H1 (cell line): ENCODE measurements around the gene OAT. TPM values are rescaled to one million over a fixed set of nuclear protein-coding genes. Genes with fewer than 3 reads are reported as not detected.

Experiments used
- CTCF ChIA-PET: fragments of 300-600 bp; sonication (Branson Sonifier 250); formaldehyde crosslinking; loops from one replicate; lab custom pipeline; 2021; ENCODE audit not compliant: partially characterized antibody; lab: Charles Lee
- POLR2A ChIA-PET: fragments of 300-600 bp; sonication (Branson Sonifier 250); formaldehyde crosslinking; loops from one replicate; lab custom pipeline; 2021; ENCODE audit warnings: inconsistent platforms; ENCODE audit not compliant: partially characterized antibody; lab: Charles Lee
- DNase-seq, 2 experiments: peaks; one replicate each; pipeline versions ENCODE4 v3.0.0 to v3.0.0-alpha.2; 2010 to 2022; ENCODE audit warnings: low spot score in 2 of 2, low read depth in 1 of 2, mixed read lengths in 1 of 2
- FAIRE-seq: peaks from 2 replicates; lab custom pipeline; 2011; peaks lifted over from hg19 to GRCh38; lab: Jason Lieb, UNC
- H2AFZ ChIP-seq: 2 replicates; pipeline ENCODE4 v1.8.1; 2012; ENCODE audit warnings: low read length, inconsistent platforms
- H2AK5ac ChIP-seq: 2 replicates; pipeline ENCODE4 v1.6.1; 2013; ENCODE audit warnings: low read depth, low read length
- H2BK120ac ChIP-seq: replicated peaks from 2 replicates; pipeline ENCODE3; 2013; ENCODE audit warnings: low read depth, low read length, inconsistent platforms
- H2BK12ac ChIP-seq: 2 replicates; pipeline ENCODE4 v1.6.1; 2013; ENCODE audit warnings: low read depth, low read length
- H2BK15ac ChIP-seq: 2 replicates; pipeline ENCODE4 v1.6.1; 2013; ENCODE audit warnings: low read length
- H2BK20ac ChIP-seq: 2 replicates; pipeline ENCODE4 v1.6.1; 2013; ENCODE audit warnings: low read length
- H2BK5ac ChIP-seq: 2 replicates; pipeline ENCODE4 v1.6.1; 2013; ENCODE audit warnings: low read depth, low read length
- H3K14ac ChIP-seq: 2 replicates; pipeline ENCODE4 v1.6.1; 2013; ENCODE audit warnings: inconsistent platforms; ENCODE audit not compliant: insufficient read length
- H3K18ac ChIP-seq: 2 replicates; pipeline ENCODE4 v1.6.1; 2013; ENCODE audit warnings: low read length; ENCODE audit errors: extremely low read depth
- H3K23ac ChIP-seq: 2 replicates; pipeline ENCODE4 v1.6.1; 2013; ENCODE audit warnings: inconsistent platforms; ENCODE audit not compliant: insufficient read length
- H3K23me2 ChIP-seq: 2 replicates; pipeline ENCODE4 v1.6.1; 2013; ENCODE audit warnings: low read depth, low read length
- H3K27ac ChIP-seq: 2 replicates; pipeline ENCODE4 v1.6.1; 2011; ENCODE audit warnings: low read depth, low read length, inconsistent platforms
- H3K27me3 ChIP-seq, 4 experiments: replicated peaks in 1 of 4; 1 replicate in 1 of 4; 2 replicates in 3 of 4; pipeline versions ENCODE4 v1.6.1 to v1.8.1; 2011 to 2013; ENCODE audit warnings: low read length in 3 of 4, mild to moderate bottlenecking in 3 of 4, inconsistent platforms in 2 of 4, mixed read lengths in 2 of 4, moderate library complexity in 1 of 4; ENCODE audit not compliant: control insufficient read depth in 3 of 4, insufficient read depth in 3 of 4; ENCODE audit errors: extremely low read depth in 1 of 4
- H3K36me3 ChIP-seq, 4 experiments: 2 replicates each; pipeline versions ENCODE4 v1.6.1 to v1.8.1; 2011 to 2013; ENCODE audit warnings: mild to moderate bottlenecking in 4 of 4, low read length in 3 of 4, moderate library complexity in 2 of 4, control low read depth in 1 of 4, inconsistent platforms in 1 of 4; ENCODE audit not compliant: insufficient read depth in 4 of 4, control insufficient read depth in 2 of 4
- H3K4ac ChIP-seq: replicated peaks from 2 replicates; pipeline ENCODE3; 2013; ENCODE audit warnings: low read length, low read depth, mixed read lengths, inconsistent platforms; ENCODE audit not compliant: insufficient read length
- H3K4me1 ChIP-seq, 4 experiments: replicated peaks in 1 of 4; 1 replicate in 1 of 4; 2 replicates in 3 of 4; pipeline versions ENCODE4 v1.6.1 to v1.8.1; 2011 to 2013; ENCODE audit warnings: low read length in 3 of 4, inconsistent platforms in 2 of 4, mixed read lengths in 1 of 4; ENCODE audit not compliant: insufficient read depth in 4 of 4, control insufficient read depth in 3 of 4
- H3K4me2 ChIP-seq, 2 experiments: 2 replicates each; pipeline versions ENCODE4 v1.6.1 to v1.8.1; 2011 to 2013; ENCODE audit warnings: low read depth in 2 of 2, low read length in 2 of 2, control low read depth in 1 of 2, inconsistent platforms in 1 of 2, mild to moderate bottlenecking in 1 of 2; ENCODE audit not compliant: insufficient read depth in 1 of 2
- H3K4me3 ChIP-seq, 4 experiments: fragments of 200-600, 300-600 bp in 1 of 4; sonication (generic), shearing (Covaris generic), sonication (Bioruptor Twin) in 1 of 4; 2 replicates each; pipeline versions ENCODE4 v1.5.1 to v1.8.1; 2011 to 2016; ENCODE audit warnings: low read length in 4 of 4, low read depth in 3 of 4, control low read depth in 2 of 4, inconsistent platforms in 2 of 4, mild to moderate bottlenecking in 2 of 4, mixed read lengths in 1 of 4, moderate library complexity in 1 of 4; ENCODE audit not compliant: insufficient read depth in 2 of 4; ENCODE audit errors: extremely low read depth in 1 of 4
- H3K56ac ChIP-seq: replicated peaks from 2 replicates; pipeline ENCODE3; 2013; ENCODE audit warnings: low read depth, mild to moderate bottlenecking, mixed read lengths, low read length, inconsistent platforms; ENCODE audit not compliant: insufficient read length
- H3K79me1 ChIP-seq: 2 replicates; pipeline ENCODE4 v1.6.1; 2013; ENCODE audit warnings: low read depth, low read length, control low read depth
- H3K79me2 ChIP-seq, 2 experiments: 2 replicates each; pipeline versions ENCODE4 v1.6.1 to v1.8.1; 2012 to 2013; ENCODE audit warnings: low read length in 2 of 2, mild to moderate bottlenecking in 2 of 2, inconsistent platforms in 1 of 2; ENCODE audit not compliant: insufficient read depth in 2 of 2, control insufficient read depth in 1 of 2
- H3K9ac ChIP-seq, 4 experiments: replicated peaks in 1 of 4; 1 replicate in 1 of 4; 2 replicates in 3 of 4; pipeline versions ENCODE4 v1.6.1 to v1.8.1; 2011 to 2013; ENCODE audit warnings: low read depth in 3 of 4, low read length in 3 of 4, control low read depth in 2 of 4, mild to moderate bottlenecking in 2 of 4, moderate library complexity in 2 of 4, inconsistent platforms in 1 of 4; ENCODE audit errors: extremely low read depth in 1 of 4
- H3K9me3 ChIP-seq, 2 experiments: 2 replicates each; pipeline versions ENCODE4 v1.6.1 to v1.8.1; 2012 to 2013; ENCODE audit warnings: mild to moderate bottlenecking in 2 of 2, moderate library complexity in 2 of 2, control low read depth in 1 of 2, inconsistent platforms in 1 of 2, low read depth in 1 of 2, low read length in 1 of 2, mixed read lengths in 1 of 2; ENCODE audit not compliant: insufficient read depth in 2 of 2
- H4K20me1 ChIP-seq, 2 experiments: replicated peaks in 1 of 2; 2 replicates each; pipeline versions ENCODE3 to v1.8.1; 2011 to 2013; ENCODE audit warnings: inconsistent platforms in 2 of 2, low read length in 2 of 2, mild to moderate bottlenecking in 1 of 2; ENCODE audit not compliant: insufficient read depth in 2 of 2, control insufficient read depth in 1 of 2
- H4K5ac ChIP-seq: 2 replicates; pipeline ENCODE4 v1.6.1; 2013; ENCODE audit warnings: low read length, low read depth, mixed read lengths, inconsistent platforms; ENCODE audit not compliant: insufficient read length
- H4K8ac ChIP-seq: 2 replicates; pipeline ENCODE4 v1.8.0; 2013; ENCODE audit warnings: mild to moderate bottlenecking, moderate library complexity, low read length, inconsistent platforms; ENCODE audit not compliant: insufficient read depth; ENCODE audit errors: extremely low read depth
- H4K91ac ChIP-seq: replicated peaks from 2 replicates; pipeline ENCODE3; 2013; ENCODE audit warnings: low read length, mixed read lengths, inconsistent platforms; ENCODE audit not compliant: insufficient read length
- ATF2 ChIP-seq: IDR thresholded peaks from 2 replicates; pipeline ENCODE4 v1.6.1; 2012; ENCODE audit warnings: low read length, inconsistent platforms
- ATF3 ChIP-seq: IDR thresholded peaks from 2 replicates; pipeline ENCODE4 v1.6.1; 2011; ENCODE audit warnings: low read depth, mild to moderate bottlenecking, low read length; ENCODE audit not compliant: insufficient read depth
- CHD1 ChIP-seq: IDR thresholded peaks from 2 replicates; pipeline ENCODE4 v1.6.1; 2012; ENCODE audit warnings: low read depth, low read length, improper control_type of control experiment
- NANOG ChIP-seq: IDR thresholded peaks from 2 replicates; pipeline ENCODE4 v1.6.1; 2011; ENCODE audit warnings: low read length, low read depth, mild to moderate bottlenecking, inconsistent platforms; ENCODE audit not compliant: insufficient read depth, poor library complexity, severe bottlenecking
- POLR2AphosphoS5 ChIP-seq: IDR thresholded peaks from 2 replicates; pipeline ENCODE4 v1.6.1; 2011; ENCODE audit warnings: low read depth, low read length
- SAP30 ChIP-seq: fragments of 300-600 bp; sonication (generic); IDR thresholded peaks from 2 replicates; pipeline ENCODE4 v1.7.1; 2012; ENCODE audit warnings: low read length, moderate library complexity, mild to moderate bottlenecking, inconsistent platforms; ENCODE audit not compliant: insufficient read depth, insufficient replicate concordance
- USF2 ChIP-seq: IDR thresholded peaks from 2 replicates; pipeline ENCODE4 v1.6.1; 2011; ENCODE audit warnings: low read length, improper control_type of control experiment
- WGBS, 2 experiments: shearing (Covaris generic) in 1 of 2; methylation state at CpG; one replicate each; pipeline versions ENCODE4 v1.1.6 to v1.1.7; 2013 to 2015; ENCODE audit warnings: low lambda C conversion rate in 2 of 2, mixed read lengths in 2 of 2, inconsistent platforms in 1 of 2, low coverage in 1 of 2, missing lambda C conversion rate in 1 of 2; ENCODE audit not compliant: insufficient replicate concordance in 2 of 2, insufficient coverage in 1 of 2, insufficient read length in 1 of 2; ENCODE audit errors: extremely low coverage in 1 of 2, missing lambda C conversion rate in 1 of 2; 5-methylcytosine and 5-hydroxymethylcytosine counted together
- polyA plus RNA-seq, 7 experiments: library from polyadenylated mRNA; depleted of rRNA in 3 of 7; stranded (reverse) in 5 of 7; unstranded in 2 of 7; fragments of >200 nt in 5 of 7; fragments of 200-250 nt in 2 of 7; gene quantifications; 1 replicate in 5 of 7; 2 replicates in 1 of 7; 4 replicates in 1 of 7; pipeline versions ENCODE4 v1.2.1 to v1.2.3, GENCODE V29; 2011 to 2013; ENCODE audit warnings: missing spikeins in 2 of 7, mixed read lengths in 2 of 7
- total RNA-seq: library from RNA; stranded (reverse); fragmentation: NEBNext Ultra II Directional; extraction: Animal tissue kit (Norgen Biotek cat#: 25700); gene quantifications from 2 replicates; pipeline ENCODE4 v1.2.1, GENCODE V29; 2021

The OAT gene
- total and polyA plus RNA-seq, 2 of the 8 experiments (the other 6 are each of a cell fraction or from before 2014, with no cell fraction given), result 67.8 to 121 TPM

- no peaks in the 10 kb centered on the region for H3K23me2 ChIP-seq
- no peak for FAIRE-seq
- no peaks in the 10 kb centered on the region; a peak in 2 of 7 replicates for H3K27me3 ChIP-seq
- H4K20me1 ChIP-seq, result no peaks in the 10 kb centered on the region
- H2BK120ac ChIP-seq, result no peak overlapping the region
- H3K23ac ChIP-seq, result no peak overlapping the region
- POLR2A ChIA-PET, result no interaction called here
- no peak overlapping the region for H3K4me2 ChIP-seq
- no peak overlapping the region for H4K91ac ChIP-seq
- no peak overlapping the region for H2AFZ ChIP-seq
- H2BK12ac ChIP-seq, result no peak overlapping the region
- H3K18ac ChIP-seq, result no peak overlapping the region
- H4K5ac ChIP-seq, result no peak overlapping the region
- no peak overlapping the region for H3K4ac ChIP-seq
- H3K4me3 ChIP-seq, result no peak overlapping the region
- H3K9me3 ChIP-seq, result no peaks in the 10 kb centered on the region
- no peak overlapping the region for H3K9ac ChIP-seq
- H3K56ac ChIP-seq, result no peak overlapping the region
- 91% methylated on average over 9 of the region's 9 CpGs; no CpG with 5 or more reads in 1 of the 2 experiments for WGBS, 2 experiments
- H3K79me1 ChIP-seq, result no peaks in the 10 kb centered on the region
- no peak overlapping the region for H3K14ac ChIP-seq
- no peaks in the 10 kb centered on the region for H3K36me3 ChIP-seq
- CTCF ChIA-PET, result interaction anchor here (0.6 to 3.4 kb wide), 3 partner anchors 11 to 281 kb away, joined by 4 to 12 read pairs (median 5); no protein-coding TSS in a partner anchor
- no peaks in the 10 kb centered on the region for H3K79me2 ChIP-seq
- no peak overlapping the region for H3K27ac ChIP-seq
- H2AK5ac ChIP-seq, result no peak overlapping the region
- H2BK5ac ChIP-seq, result no peak overlapping the region
- H4K8ac ChIP-seq, result no peak overlapping the region
- H2BK20ac ChIP-seq, result no peak overlapping the region
- no peak for DNase-seq
- no peak overlapping the region for H2BK15ac ChIP-seq
- peaks cover 2 to 7% (median 5%) of the 10 kb centered on the region in 4 experiments; a peak in 6 of 7 replicates for H3K4me1 ChIP-seq
- no peak for TF ChIP-seq CHD1
- TF ChIP-seq USF2, result no peak
- no peak for TF ChIP-seq ATF2
- no peak for TF ChIP-seq SAP30
- no peak for TF ChIP-seq POLR2AphosphoS5
- no peak for TF ChIP-seq ATF3
- no peak for TF ChIP-seq NANOG
These were observed 42.3 kb downstream of the OAT start for GRCh38 chr10:124376411-124376810.
